Measurements from ENCODE around the gene GHRL. TPM values are rescaled to one million over a fixed set of nuclear protein-coding genes. Genes with fewer than 3 reads are reported as not detected.

The GHRL gene
- total and polyA plus RNA-seq, 2 of the 4 experiments (the other 2 are of a cell fraction): 0.27 TPM; not detected in 1

DNA sequence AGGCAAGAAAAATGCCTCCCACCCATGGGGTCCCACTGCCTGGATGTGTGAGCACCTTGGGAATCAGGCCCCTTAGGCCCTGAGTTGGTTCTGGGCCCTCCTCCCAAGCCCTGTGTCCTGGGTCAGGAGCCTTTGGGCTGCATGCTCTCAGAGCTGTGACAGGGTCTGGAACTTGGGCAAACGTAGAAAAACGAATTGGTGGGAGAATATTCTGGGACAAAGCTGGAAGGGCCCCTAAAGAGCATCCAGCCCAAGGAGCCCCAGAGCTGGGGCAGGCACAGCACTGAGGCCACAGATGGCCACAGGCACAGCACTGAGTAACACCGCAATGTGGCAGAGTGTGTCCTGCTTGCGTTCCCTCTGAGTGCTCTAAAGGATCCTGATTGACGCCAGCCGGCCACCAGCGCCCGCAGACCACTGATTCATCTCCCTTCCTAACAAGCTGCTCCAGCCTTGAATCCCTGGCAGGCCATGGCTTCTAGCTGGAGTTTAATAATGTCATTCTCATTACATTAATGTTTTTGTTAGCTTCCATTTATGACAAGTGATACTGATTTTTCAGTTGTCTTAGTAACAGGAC, 46.7 kb upstream of the GHRL start:
- no peak for TF ChIP-seq SMC3 (IDR thresholded peaks at IDR 0.05; ENCODE audit: low read depth, low read length)
- no peak for TF ChIP-seq USF2 (IDR thresholded peaks at IDR 0.05; ENCODE audit: low read depth, low read length)
- no peak for TF ChIP-seq RFX5 (IDR thresholded peaks at IDR 0.05; ENCODE audit: low read depth, low read length)
- TF ChIP-seq ELK1 (IDR thresholded peaks at IDR 0.05; ENCODE audit: borderline replicate concordance, low read depth, low read length): no peak
- TF ChIP-seq RCOR1 (IDR thresholded peaks at IDR 0.05; ENCODE audit: insufficient replicate concordance, low read length): no peak
- TF ChIP-seq MXI1 (IDR thresholded peaks at IDR 0.05; ENCODE audit: borderline replicate concordance, low read depth, low read length): no peak
- no peak for TF ChIP-seq CEBPB (IDR thresholded peaks at IDR 0.05; ENCODE audit: low read depth, low read length)
- TF ChIP-seq CHD1 (IDR thresholded peaks at IDR 0.05; ENCODE audit: low read depth, low read length): no peak
- no peak for TF ChIP-seq MAFK (IDR thresholded peaks at IDR 0.05; ENCODE audit: low read depth, low read length)
- TF ChIP-seq, protein P1, sequence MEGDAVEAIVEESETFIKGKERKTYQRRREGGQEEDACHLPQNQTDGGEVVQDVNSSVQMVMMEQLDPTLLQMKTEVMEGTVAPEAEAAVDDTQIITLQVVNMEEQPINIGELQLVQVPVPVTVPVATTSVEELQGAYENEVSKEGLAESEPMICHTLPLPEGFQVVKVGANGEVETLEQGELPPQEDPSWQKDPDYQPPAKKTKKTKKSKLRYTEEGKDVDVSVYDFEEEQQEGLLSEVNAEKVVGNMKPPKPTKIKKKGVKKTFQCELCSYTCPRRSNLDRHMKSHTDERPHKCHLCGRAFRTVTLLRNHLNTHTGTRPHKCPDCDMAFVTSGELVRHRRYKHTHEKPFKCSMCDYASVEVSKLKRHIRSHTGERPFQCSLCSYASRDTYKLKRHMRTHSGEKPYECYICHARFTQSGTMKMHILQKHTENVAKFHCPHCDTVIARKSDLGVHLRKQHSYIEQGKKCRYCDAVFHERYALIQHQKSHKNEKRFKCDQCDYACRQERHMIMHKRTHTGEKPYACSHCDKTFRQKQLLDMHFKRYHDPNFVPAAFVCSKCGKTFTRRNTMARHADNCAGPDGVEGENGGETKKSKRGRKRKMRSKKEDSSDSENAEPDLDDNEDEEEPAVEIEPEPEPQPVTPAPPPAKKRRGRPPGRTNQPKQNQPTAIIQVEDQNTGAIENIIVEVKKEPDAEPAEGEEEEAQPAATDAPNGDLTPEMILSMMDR (conservative IDR thresholded peaks at IDR 0.05; ENCODE audit: low read depth, low read length): no peak
- TF ChIP-seq POLR2A (IDR thresholded peaks at IDR 0.05; ENCODE audit: low read depth, low read length): no peak
- no peak for TF ChIP-seq NFE2L2 (IDR thresholded peaks at IDR 0.05; ENCODE audit: low read depth, low read length)
- TF ChIP-seq FOS (IDR thresholded peaks at IDR 0.05; ENCODE audit: low read depth, low read length): no peak
- no peak for TF ChIP-seq RAD21 (IDR thresholded peaks at IDR 0.05; ENCODE audit: low read length)
- no peak for TF ChIP-seq MAZ (IDR thresholded peaks at IDR 0.05; ENCODE audit: borderline replicate concordance, low read depth, low read length)
- no peak for TF ChIP-seq BHLHE40 (IDR thresholded peaks at IDR 0.05; ENCODE audit: low read depth, low read length)
- H3K23ac ChIP-seq (ENCODE audit: low read depth, low read length): no peak overlapping the region
- CTCF ChIA-PET: interaction anchor here (1.2 kb wide), 1 partner anchor 27 kb away, joined by 5 read pairs; no protein-coding TSS in a partner anchor
- H4K8ac ChIP-seq (ENCODE audit: low read depth in 2 of 2, low read length in 2 of 2): no peak overlapping the region
- H4K91ac ChIP-seq (ENCODE audit: insufficient read depth, low read depth, low read length): no peak overlapping the region
- H3K4me3 ChIP-seq (ENCODE audit: insufficient read depth, low read depth, low read length): no peak overlapping the region
- no TSS peak for BruUV-seq (replicated peaks)
- dilution Hi-C loops (cut with HindIII; ENCODE audit: low sequenced_read_pairs, unreplicated experiment): no loop called here
- H2BK15ac ChIP-seq (ENCODE audit: low read depth, low read length): no peak overlapping the region
- DNase-seq: no peak
- peaks cover 6% of the 10 kb centered on the region; the same call in 1 of the 2 replicates for H4K20me1 ChIP-seq (ENCODE audit: insufficient read depth, low read length)
- no peak overlapping the region for H3K18ac ChIP-seq (ENCODE audit: low read depth, low read length)
- H2BK5ac ChIP-seq (ENCODE audit: low read depth, low read length, poor library complexity, severe bottlenecking): no peak overlapping the region
- no peak overlapping the region for H3K14ac ChIP-seq (replicated peaks; ENCODE audit: low read depth, low read length)
- H2AK9ac ChIP-seq (replicated peaks; ENCODE audit: low read depth, low read length, poor library complexity): no peak overlapping the region
- H3K27ac ChIP-seq (ENCODE audit: insufficient read depth, low read length): no peak overlapping the region
- H3K4me1 ChIP-seq (ENCODE audit: control insufficient read depth, insufficient read depth, low read length): no peaks in the 10 kb centered on the region
- intact Hi-C loops (cut with micrococcal nuclease): no loop called here
- H3K56ac ChIP-seq (ENCODE audit: extremely low read depth, insufficient read depth, low read length): no peak overlapping the region
- H3K4ac ChIP-seq (ENCODE audit: low read depth, low read length): no peak overlapping the region
- H2BK120ac ChIP-seq (ENCODE audit: low read depth, low read length): no peak overlapping the region
- H2AFZ ChIP-seq (replicated peaks; ENCODE audit: low read length, poor library complexity): no peak overlapping the region
- H3K9ac ChIP-seq (ENCODE audit: low read depth, low read length): no peak overlapping the region
- H3K9me3 ChIP-seq (ENCODE audit: control insufficient read depth, insufficient read depth, low read length): no peaks in the 10 kb centered on the region
- WGBS, 2 experiments (ENCODE audit: extremely low coverage in 2 of 2, insufficient read length in 1 of 2): 59% methylated on average over 4 of the region's 8 CpGs; no CpG with 5 or more reads in 1 of the 2 experiments
- H3K27me3 ChIP-seq (ENCODE audit: control insufficient read depth, insufficient read depth, low read length): peaks cover 26% of the 10 kb centered on the region; the same call in 1 of the 2 replicates
- ATAC-seq (ENCODE audit: low read depth): no peak
- no peak overlapping the region for H2BK20ac ChIP-seq (ENCODE audit: low read depth, low read length)
- no peaks in the 10 kb centered on the region for H3K9me1 ChIP-seq (ENCODE audit: insufficient read depth, low read length)
- POLR2A ChIA-PET (ENCODE audit: unreplicated experiment): no interaction called here
- no peak overlapping the region for H3K4me2 ChIP-seq (ENCODE audit: low read depth, low read length)
- H3K36me3 ChIP-seq (ENCODE audit: control insufficient read depth, insufficient read depth, low read length): no peaks in the 10 kb centered on the region
- no peak overlapping the region for H4K5ac ChIP-seq (ENCODE audit: low read depth, low read length)
- in situ Hi-C loops (cut with MboI; ENCODE audit: low sequenced_read_pairs): no loop called here
- no peaks in the 10 kb centered on the region for H3K79me1 ChIP-seq (ENCODE audit: low read depth in 1 of 2, low read length in 2 of 2)
- H2AK5ac ChIP-seq (ENCODE audit: low read depth, low read length): no peak overlapping the region

Data from IMR-90 (cell line).